Endothelial cell of umbilical vein (primary cell): ENCODE results near the gene NAA40. TPM values are rescaled to one million over a fixed set of nuclear protein-coding genes. Genes with fewer than 3 reads are reported as not detected.
A peak's percentile ranks its signal among the peaks of the same experiment; 100 is the strongest.

Source experiments
- BruUV-seq: library from RNA; stranded (reverse); fragments of 400-500 nt; replicated peaks from 2 replicates; lab custom pipeline; 2021; lab: Mats Ljungman, UMichigan
- CTCF ChIA-PET: fragments of 300-600, 350-600 bp; sonication (Branson Sonifier 250); formaldehyde crosslinking; loops from one replicate; lab custom pipeline; 2021; ENCODE audit warnings: antibody characterized with exemption, inconsistent platforms; lab: Charles Lee
- POLR2A ChIA-PET: fragments of 300-600, 350-600 bp; sonication (Branson Sonifier 250); formaldehyde crosslinking; loops from one replicate; lab custom pipeline; 2021; ENCODE audit warnings: antibody characterized with exemption, inconsistent platforms; lab: Charles Lee
- DNase-seq: peaks from one replicate; pipeline ENCODE4 v3.0.0-alpha.2; 2011; ENCODE audit warnings: low read depth, low spot score
- FAIRE-seq: peaks from 2 replicates; lab custom pipeline; 2011; peaks lifted over from hg19 to GRCh38; lab: Jason Lieb, UNC
- H2AFZ ChIP-seq: 2 replicates; pipeline ENCODE4 v1.6.0; 2012; ENCODE audit warnings: low read depth, low read length, control low read depth, inconsistent platforms
- H3K27ac ChIP-seq: 2 replicates; pipeline ENCODE4 v1.5.1; 2011; ENCODE audit warnings: low read depth, mild to moderate bottlenecking, control low read depth, low read length, moderate library complexity; ENCODE audit not compliant: insufficient read depth
- H3K27me3 ChIP-seq, 2 experiments: 2 replicates each; pipeline versions ENCODE4 v1.6.0 to v1.6.1; 2011; ENCODE audit warnings: low read length in 2 of 2, mixed read lengths in 1 of 2; ENCODE audit not compliant: control insufficient read depth in 2 of 2, insufficient read depth in 2 of 2
- H3K36me3 ChIP-seq, 2 experiments: 2 replicates in 1 of 2; 3 replicates in 1 of 2; pipeline ENCODE4 v1.5.1; 2011; ENCODE audit warnings: low read length in 2 of 2, mild to moderate bottlenecking in 1 of 2, moderate library complexity in 1 of 2; ENCODE audit not compliant: control insufficient read depth in 2 of 2, insufficient read depth in 2 of 2; ENCODE audit errors: extremely low read depth in 1 of 2
- H3K4me1 ChIP-seq: 3 replicates; pipeline ENCODE4 v1.5.1; 2011; ENCODE audit warnings: mild to moderate bottlenecking, low read length; ENCODE audit not compliant: control insufficient read depth, insufficient read depth; ENCODE audit errors: extremely low read depth
- H3K4me2 ChIP-seq: 2 replicates; pipeline ENCODE4 v1.6.1; 2011; ENCODE audit warnings: low read length, control low read depth, mixed read lengths; ENCODE audit not compliant: insufficient read depth
- H3K4me3 ChIP-seq, 3 experiments: fragments of 200-600 bp in 1 of 3; sonication (generic), shearing (Covaris generic) in 1 of 3; replicated peaks in 1 of 3; 2 replicates each; pipeline ENCODE4 v1.5.1; 2011 to 2016; ENCODE audit warnings: control low read depth in 3 of 3, low read length in 3 of 3, mild to moderate bottlenecking in 2 of 3, inconsistent platforms in 1 of 3, low read depth in 1 of 3, moderate library complexity in 1 of 3; ENCODE audit not compliant: insufficient read depth in 1 of 3
- H3K79me2 ChIP-seq: 2 replicates; pipeline ENCODE4 v1.6.0; 2012; ENCODE audit warnings: low read length, inconsistent platforms; ENCODE audit not compliant: control insufficient read depth, insufficient read depth
- H3K9ac ChIP-seq: replicated peaks from 2 replicates; pipeline ENCODE3; 2011; ENCODE audit warnings: low read length, control low read depth; ENCODE audit not compliant: insufficient read depth; ENCODE audit errors: extremely low read depth
- H3K9me1 ChIP-seq: replicated peaks from 3 replicates; pipeline ENCODE4 v1.6.0; 2011; ENCODE audit warnings: mild to moderate bottlenecking, low read length; ENCODE audit not compliant: control insufficient read depth, insufficient read depth; ENCODE audit errors: extremely low read depth
- H3K9me3 ChIP-seq: replicated peaks from 2 replicates; pipeline ENCODE4 v1.5.1; 2012; ENCODE audit warnings: low read length, inconsistent platforms; ENCODE audit not compliant: control insufficient read depth, insufficient read depth
- H4K20me1 ChIP-seq: replicated peaks from 2 replicates; pipeline ENCODE3; 2011; ENCODE audit warnings: mild to moderate bottlenecking, low read length; ENCODE audit not compliant: control insufficient read depth, insufficient read depth; ENCODE audit errors: extremely low read depth
- CTCF ChIP-seq, 2 donors: IDR thresholded peaks; 1 replicate in 1 of 2; 2 replicates in 1 of 2; pipeline ENCODE4 v1.5.1; 2011; ENCODE audit warnings: low read length in 2 of 2, mild to moderate bottlenecking in 2 of 2, moderate library complexity in 2 of 2, control low read depth in 1 of 2, inconsistent platforms in 1 of 2, low read depth in 1 of 2; ENCODE audit not compliant: insufficient read depth in 1 of 2; ENCODE audit errors: extremely low read depth in 1 of 2
- EZH2 ChIP-seq: IDR thresholded peaks from 2 replicates; pipeline ENCODE4 v1.6.1; 2012; ENCODE audit warnings: borderline replicate concordance, low read depth, mild to moderate bottlenecking, moderate library complexity, low read length, inconsistent platforms; ENCODE audit not compliant: severe bottlenecking
- FOS ChIP-seq: IDR thresholded peaks from 2 replicates; pipeline ENCODE4 v1.6.1; 2011; ENCODE audit warnings: mild to moderate bottlenecking, low read length, moderate library complexity, borderline replicate concordance; ENCODE audit not compliant: insufficient read depth
- GATA2 ChIP-seq: IDR thresholded peaks from 2 replicates; pipeline ENCODE4 v1.7.0; 2011; ENCODE audit warnings: low read depth, mild to moderate bottlenecking, moderate library complexity, mixed read lengths, low read length; ENCODE audit not compliant: insufficient read length, insufficient read depth
- JUN ChIP-seq: IDR thresholded peaks from 2 replicates; pipeline ENCODE4 v1.6.1; 2011; ENCODE audit warnings: borderline replicate concordance, low read depth; ENCODE audit not compliant: insufficient read length, insufficient read depth
- MAX ChIP-seq: IDR thresholded peaks from 2 replicates; pipeline ENCODE4 v1.6.1; 2011; ENCODE audit not compliant: insufficient read depth, insufficient read length
- MYC ChIP-seq: IDR thresholded peaks from one replicate; pipeline ENCODE4 v1.6.1; 2011; ENCODE audit warnings: mild to moderate bottlenecking, low read depth, low read length
- POLR2A ChIP-seq: IDR thresholded peaks from 2 replicates; pipeline ENCODE4 v1.6.1; 2012; ENCODE audit warnings: low read depth, mild to moderate bottlenecking, control low read depth, low read length
- POLR2AphosphoS5 ChIP-seq: IDR thresholded peaks from 2 replicates; pipeline ENCODE4 v1.6.1; 2012; ENCODE audit warnings: low read depth, mild to moderate bottlenecking, control low read depth, low read length, moderate library complexity; ENCODE audit not compliant: insufficient read depth
- dilution Hi-C: fragments of 300-500 bp; cut with MboI; formaldehyde crosslinking; loops from one replicate; pipeline ENCODE4 v1.15.0; 2019; ENCODE audit warnings: low sequenced_read_pairs; ENCODE audit not compliant: extremely low pct_ligation_motif_present
- intact Hi-C: fragments of 100-400 bp; cut with micrococcal nuclease; formaldehyde crosslinking; loops from one replicate; pipeline ENCODE4 v1.10.0; 2022
- polyA plus RNA-seq, 4 experiments: library from polyadenylated mRNA; depleted of rRNA in 3 of 4; stranded (reverse) in 3 of 4; unstranded in 1 of 4; fragments of >200 nt; gene quantifications; 2 replicates each; pipeline versions ENCODE4 v1.2.1 to v1.2.3, GENCODE V29; 2011 to 2012; ENCODE audit warnings: missing spikeins in 1 of 4
- total RNA-seq: library from RNA; stranded (reverse); gene quantifications from 2 replicates; pipeline ENCODE4 v1.2.3, GENCODE V29; 2021

The NAA40 gene
- total and polyA plus RNA-seq, 2 donors (not counting 3 experiments of a cell fraction or from before 2014, with no cell fraction given), result 28.5 to 32.3 TPM

GRCh38 chr11:63979426-63979825, 40.6 kb downstream of the NAA40 start:
- POLR2A ChIA-PET, result no interaction called here
- Histone ChIP-seq H3K9me3 (no peaks in the 10 kb centered on the region), H3K9me1 (no peaks in the 10 kb centered on the region), H3K4me3 (no peak overlapping the region), H4K20me1 (no peaks in the 10 kb centered on the region), H3K27me3 (no peaks in the 10 kb centered on the region), H2AFZ (no peak overlapping the region), H3K79me2 (peaks cover 23% of the 10 kb centered on the region), H3K4me1 (peaks cover 13% of the 10 kb centered on the region), H3K9ac (no peak overlapping the region), H3K27ac (no peak overlapping the region), H3K36me3 (peaks cover 0 to 2% of the 10 kb centered on the region in 2 experiments), H3K4me2 (no peak overlapping the region)
- no peak for DNase-seq
- dilution Hi-C loops (no loop called here), intact Hi-C loops (no loop called here)
- BruUV-seq, result no TSS peak
- CTCF ChIA-PET, result interaction anchor here (0.6 kb wide), 1 partner anchor 135 kb away, joined by 3 read pairs; no protein-coding TSS in a partner anchor
- TF ChIP-seq MYC (no peak), FOS (no peak), POLR2A (no peak), JUN (no peak), MAX (no peak), GATA2 (no peak), POLR2AphosphoS5 (no peak)
- FAIRE-seq, result no peak

- BruUV-seq, result TSS peak; percentile 40
- POLR2A ChIA-PET, result no interaction called here
- dilution Hi-C loops, result no loop called here
Observed at GRCh38 chr11:63985812-63986155, 47.0 kb downstream of the NAA40 start.

More at GRCh38 chr11:63985812-63986155, 47.0 kb downstream of the NAA40 start:
- Histone ChIP-seq H3K9me3 (no peaks in the 10 kb centered on the region), H2AFZ (peak overlapping the region; percentile 90), H3K4me1 (peaks cover 7% of the 10 kb centered on the region), H3K79me2 (peaks cover 24% of the 10 kb centered on the region), H3K4me3 (peak overlapping the region; percentile 71 to 99 (median 72)), H3K27me3 (no peaks in the 10 kb centered on the region), H4K20me1 (no peaks in the 10 kb centered on the region), H3K4me2 (peak overlapping the region; percentile 82), H3K36me3 (peaks cover 0 to 9% of the 10 kb centered on the region in 2 experiments), H3K27ac (peak overlapping the region; percentile 48), H3K9ac (peak overlapping the region; percentile 91), H3K9me1 (no peaks in the 10 kb centered on the region)
- TF ChIP-seq POLR2AphosphoS5 (no peak), CTCF (IDR thresholded peaks at IDR 0.05; ENCODE audit: extremely low read depth in 1 of 2, insufficient read depth in 1 of 2, low read depth in 1 of 2, low read length in 2 of 2) (no peak), MYC (no peak), JUN (no peak), GATA2 (no peak), POLR2A (no peak), FOS (no peak), EZH2 (no peak), MAX (no peak)
- DNase-seq, result no peak
- CTCF ChIA-PET, result interaction anchor here (1.1 to 1.4 kb wide), 2 partner anchors 14 to 148 kb away, joined by 3 to 6 read pairs; no protein-coding TSS in a partner anchor
- FAIRE-seq, result no peak
- intact Hi-C loops, result loop anchor here (1.0 kb wide), 1 partner anchor 11 kb away; the partner anchor contains the start of gene COX8A
